Activated B cell treated with CpG ODN at 0.5 μM for 24 hours (primary cell): ENCODE measurements around the gene HIKESHI. TPM values are rescaled to one million over a fixed set of nuclear protein-coding genes. Genes with fewer than 3 reads are reported as not detected.
A peak's percentile ranks its signal among the peaks of the same experiment; 100 is the strongest.
"Not testable (repeated sequence)": the region's sequence is repeated elsewhere in the genome, so short reads cannot be mapped to it uniquely, and the experiment has no call there.

ENCODE experiments used
- ATAC-seq: fragments of 200-7000 bp; cut with Tn5 transposase; one replicate; pipeline ENCODE4 v1.10.0; 2021; ENCODE audit warnings: low read depth, mild to moderate bottlenecking, moderate library complexity
- CTCF ChIA-PET: fragments of 350-600 bp; sonication (Branson Sonifier 250); formaldehyde crosslinking; loops from one replicate; lab custom pipeline; 2021; ENCODE audit warnings: antibody characterized with exemption; lab: Charles Lee
- POLR2A ChIA-PET: fragments of 350-600 bp; sonication (Branson Sonifier 250); formaldehyde crosslinking; loops from one replicate; lab custom pipeline; 2021; ENCODE audit warnings: antibody characterized with exemption; lab: Charles Lee
- DNase-seq: peaks from one replicate; pipeline ENCODE4 v3.0.0; 2022
- H3K27ac Mint-ChIP-seq: one replicate; pipeline ENCODE4 v1.8.0; 2020; ENCODE audit warnings: mixed read lengths
- H3K27me3 Mint-ChIP-seq: one replicate; pipeline ENCODE4 v1.8.0; 2021; ENCODE audit warnings: mixed read lengths
- H3K36me3 Mint-ChIP-seq: one replicate; pipeline ENCODE4 v1.8.0; 2021; ENCODE audit warnings: low read depth, mixed read lengths
- H3K4me1 Mint-ChIP-seq: one replicate; pipeline ENCODE4 v1.8.0; 2021; ENCODE audit warnings: mixed read lengths
- H3K4me3 Mint-ChIP-seq: one replicate; pipeline ENCODE4 v1.8.0; 2020; ENCODE audit warnings: mild to moderate bottlenecking, mixed read lengths
- H3K9me3 Mint-ChIP-seq: one replicate; pipeline ENCODE4 v1.8.0; 2020; ENCODE audit warnings: mixed read lengths
- intact Hi-C: fragments of 100-400 bp; cut with micrococcal nuclease; formaldehyde crosslinking; loops from one replicate; pipeline ENCODE4 v1.15.1; 2024
- total RNA-seq: library from RNA; stranded (reverse); gene quantifications from 2 replicates; pipeline ENCODE4 v1.2.3, GENCODE V29; 2022
- TF ChIP-seq, protein P1 (sequence below): fragments of 200-600 bp; IDR thresholded peaks from one replicate; pipeline ENCODE4 v1.8.0; 2022; ENCODE audit warnings: antibody characterized with exemption, mild to moderate bottlenecking

HIKESHI gene
- total RNA-seq, 1 donor from 2014 or later: 35.6 TPM

DNA sequence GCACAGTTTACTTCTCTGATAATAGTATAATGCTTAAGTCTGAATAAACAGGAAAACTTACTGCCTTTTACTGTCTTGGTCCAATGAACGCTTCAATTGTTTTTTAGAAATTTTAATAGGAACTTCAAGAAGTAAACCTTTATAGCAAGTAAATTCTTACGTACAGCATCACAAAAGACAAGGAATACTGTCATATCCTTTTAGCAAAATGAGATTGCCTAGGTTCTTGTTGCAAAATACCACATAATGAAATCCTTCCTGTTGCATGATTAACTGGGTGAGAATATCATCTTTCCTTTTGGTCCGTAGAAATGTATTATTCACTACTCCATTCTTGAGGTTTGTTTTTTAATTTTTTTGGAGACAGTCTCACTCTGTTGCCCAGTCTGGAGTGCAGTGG, 22.3 kb upstream of the HIKESHI start:
- TF ChIP-seq, protein P1, sequence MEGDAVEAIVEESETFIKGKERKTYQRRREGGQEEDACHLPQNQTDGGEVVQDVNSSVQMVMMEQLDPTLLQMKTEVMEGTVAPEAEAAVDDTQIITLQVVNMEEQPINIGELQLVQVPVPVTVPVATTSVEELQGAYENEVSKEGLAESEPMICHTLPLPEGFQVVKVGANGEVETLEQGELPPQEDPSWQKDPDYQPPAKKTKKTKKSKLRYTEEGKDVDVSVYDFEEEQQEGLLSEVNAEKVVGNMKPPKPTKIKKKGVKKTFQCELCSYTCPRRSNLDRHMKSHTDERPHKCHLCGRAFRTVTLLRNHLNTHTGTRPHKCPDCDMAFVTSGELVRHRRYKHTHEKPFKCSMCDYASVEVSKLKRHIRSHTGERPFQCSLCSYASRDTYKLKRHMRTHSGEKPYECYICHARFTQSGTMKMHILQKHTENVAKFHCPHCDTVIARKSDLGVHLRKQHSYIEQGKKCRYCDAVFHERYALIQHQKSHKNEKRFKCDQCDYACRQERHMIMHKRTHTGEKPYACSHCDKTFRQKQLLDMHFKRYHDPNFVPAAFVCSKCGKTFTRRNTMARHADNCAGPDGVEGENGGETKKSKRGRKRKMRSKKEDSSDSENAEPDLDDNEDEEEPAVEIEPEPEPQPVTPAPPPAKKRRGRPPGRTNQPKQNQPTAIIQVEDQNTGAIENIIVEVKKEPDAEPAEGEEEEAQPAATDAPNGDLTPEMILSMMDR: no peak

DNA sequence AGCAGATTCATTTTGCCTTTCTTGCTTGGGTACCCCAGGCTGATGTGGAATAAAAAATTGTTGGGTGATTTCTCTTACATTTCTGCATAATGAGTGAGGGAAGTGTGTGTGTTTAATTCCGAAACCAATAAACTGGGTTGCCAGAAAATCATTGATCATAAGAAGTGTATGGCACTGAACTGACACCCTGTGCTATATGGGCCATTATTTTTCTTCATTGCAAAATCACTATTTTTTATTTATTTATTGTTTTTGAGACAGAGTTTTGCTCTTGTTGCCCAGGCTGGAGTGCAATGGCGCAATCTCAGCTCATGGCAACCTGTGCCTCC, 14.6 kb upstream of the HIKESHI start:
- peaks cover 8% of the 10 kb centered on the region for H3K36me3 Mint-ChIP-seq
- TF ChIP-seq, protein P1: no peak
- intact Hi-C loops: loop anchor here (1.0 to 2.0 kb wide), 5 partner anchors 15 to 245 kb away; partner anchors contain the start of genes EED and HIKESHI
- H3K9me3 Mint-ChIP-seq: no peaks in the 10 kb centered on the region
- H3K27ac Mint-ChIP-seq: peak overlapping the region; percentile 87
- no peak for DNase-seq
- peak; percentile 6 for ATAC-seq
- peaks cover 43% of the 10 kb centered on the region for H3K4me1 Mint-ChIP-seq
- no peaks in the 10 kb centered on the region for H3K27me3 Mint-ChIP-seq
- ChIA-PET POLR2A (interaction anchor here (1.0 to 2.5 kb wide), 8 partner anchors 15 to 245 kb away, joined by 3 to 11 read pairs (median 6); partner anchors contain the start of genes EED, HIKESHI and PICALM), CTCF (interaction anchor here (1.9 kb wide), 1 partner anchor 246 kb away, joined by 10 read pairs; no protein-coding TSS in a partner anchor)
- peak overlapping the region; percentile 76 for H3K4me3 Mint-ChIP-seq

More for the DNA sequence above, 22.3 kb upstream of the HIKESHI start:
- CTCF ChIA-PET: no interaction called here
- H3K27ac Mint-ChIP-seq: no peak overlapping the region
- H3K4me3 Mint-ChIP-seq: no peak overlapping the region
- H3K36me3 Mint-ChIP-seq: peaks cover 67% of the 10 kb centered on the region
- intact Hi-C loops: no loop called here
- H3K4me1 Mint-ChIP-seq: peaks cover 4% of the 10 kb centered on the region
- DNase-seq: no peak
- POLR2A ChIA-PET: interaction anchor here (0.7 kb wide), 1 partner anchor 12 kb away, joined by 4 read pairs; no protein-coding TSS in a partner anchor
- no peak for ATAC-seq
- H3K9me3 Mint-ChIP-seq: peaks cover 4% of the 10 kb centered on the region
- H3K27me3 Mint-ChIP-seq: no peaks in the 10 kb centered on the region

DNA sequence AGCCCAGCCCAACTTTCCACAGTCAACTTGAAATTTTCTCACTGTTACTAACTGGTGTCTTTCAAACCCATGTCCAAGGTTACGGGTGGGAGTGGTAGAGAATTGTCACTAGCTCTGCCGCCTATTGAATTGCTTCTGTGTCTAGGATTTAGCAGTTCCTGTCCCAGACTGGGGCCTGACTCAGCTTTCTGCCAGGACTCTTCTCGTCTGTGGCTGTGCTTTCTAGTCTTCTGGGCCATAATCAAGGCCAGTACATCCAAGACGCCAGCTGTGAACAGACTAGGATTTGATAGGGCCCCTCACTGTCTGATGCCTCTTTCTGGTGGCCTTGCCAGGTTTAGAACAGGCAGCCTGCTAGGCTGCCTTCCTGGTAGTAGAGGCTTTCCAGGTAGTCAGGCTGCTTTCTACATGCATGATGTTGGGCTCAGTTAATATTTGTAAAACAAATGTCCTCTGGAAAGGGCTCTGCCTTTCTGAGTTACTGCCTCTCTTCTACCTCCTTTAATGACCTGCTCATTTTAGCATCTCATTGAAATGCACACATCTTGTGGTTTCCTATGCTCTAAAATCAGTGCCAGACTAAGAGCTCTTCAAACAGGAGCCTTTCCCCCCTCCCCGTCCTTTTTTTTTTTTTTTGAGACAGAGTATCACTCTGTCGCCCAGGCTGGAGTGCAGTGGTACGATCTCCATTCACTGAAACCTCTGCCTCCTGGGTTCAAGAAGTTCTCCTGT, 13.1 kb upstream of the HIKESHI start:
- H3K4me1 Mint-ChIP-seq: peaks cover 43% of the 10 kb centered on the region

DNA sequence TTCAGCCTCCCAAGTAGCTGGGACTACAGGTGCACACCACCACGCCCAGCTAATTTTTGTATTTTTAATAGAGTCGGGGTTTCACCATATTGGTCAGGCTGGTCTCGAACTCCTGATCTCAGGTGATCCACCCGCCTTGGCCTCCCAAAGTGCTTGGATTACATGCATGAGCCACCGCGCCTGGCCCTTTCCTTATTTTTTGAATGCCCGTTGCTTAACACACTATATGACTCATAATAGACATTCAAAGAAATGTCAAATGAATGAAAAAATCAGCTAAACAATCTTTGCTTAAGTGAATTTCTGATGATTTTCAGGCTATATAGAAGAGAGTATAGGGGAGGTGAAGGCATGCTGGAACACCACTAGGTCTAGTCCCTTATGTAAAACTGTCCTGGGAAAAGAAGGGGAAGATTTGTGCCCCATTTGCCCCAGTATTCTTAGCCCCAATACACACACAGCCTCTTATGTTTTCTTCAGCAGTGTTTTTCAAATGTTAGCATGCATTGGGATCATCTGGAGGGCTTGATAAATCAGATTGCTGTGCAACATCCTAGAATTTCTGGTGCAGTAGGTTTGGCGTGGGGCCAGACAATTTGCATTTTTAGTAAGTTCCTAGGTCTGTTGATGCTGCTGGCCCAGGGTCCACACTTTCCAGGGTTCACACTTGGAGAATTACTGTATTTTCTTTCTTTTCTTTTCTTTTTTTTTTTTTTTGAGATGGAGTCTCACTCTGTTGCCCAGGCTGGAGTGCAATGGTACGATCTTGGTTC, 12.3 kb upstream of the HIKESHI start:
- DNase-seq, H3K27me3 Mint-ChIP-seq, H3K9me3 Mint-ChIP-seq, H3K4me3 Mint-ChIP-seq, ATAC-seq, H3K36me3 Mint-ChIP-seq: not testable (repeated sequence)
- intact Hi-C loops: loop anchor here (2.0 kb wide), 1 partner anchor 15 kb away; no protein-coding TSS in a partner anchor
- Mint-ChIP-seq H3K27ac (peak overlapping the region; percentile 71), H3K4me1 (peaks cover 41% of the 10 kb centered on the region)
- POLR2A ChIA-PET: interaction anchor here (0.7 to 1.7 kb wide), 7 partner anchors 13 to 435 kb away, joined by 3 to 7 read pairs (median 3); partner anchors contain the start of gene PICALM
- CTCF ChIA-PET: interaction anchor here (1.0 to 1.9 kb wide), 6 partner anchors 11 to 260 kb away, joined by 3 to 10 read pairs (median 4); no protein-coding TSS in a partner anchor

More for the DNA sequence above, 13.1 kb upstream of the HIKESHI start:
- intact Hi-C loops: loop anchor here (2.0 kb wide), 1 partner anchor 14 kb away; no protein-coding TSS in a partner anchor
- DNase-seq (no peak), ATAC-seq (peak; percentile 9)
- Mint-ChIP-seq H3K36me3 (peaks cover 4% of the 10 kb centered on the region), H3K4me3 (no peak overlapping the region), H3K9me3 (no peaks in the 10 kb centered on the region), H3K27me3 (no peaks in the 10 kb centered on the region), H3K27ac (peak overlapping the region; percentile 71)
- POLR2A ChIA-PET: interaction anchor here (0.6 to 2.5 kb wide), 10 partner anchors 14 to 435 kb away, joined by 3 to 8 read pairs (median 3); partner anchors contain the start of genes CCDC83 and PICALM
- CTCF ChIA-PET: interaction anchor here (1.0 to 1.9 kb wide), 5 partner anchors 11 to 247 kb away, joined by 3 to 10 read pairs (median 4); no protein-coding TSS in a partner anchor
- TF ChIP-seq, protein P1: no peak
